HG02642 (cell line): Measurements from ENCODE around the gene BTBD18.
"Not testable (repeated sequence)": the region's sequence is repeated elsewhere in the genome, so short reads cannot be mapped to it uniquely, and the experiment has no call there.

Experiments
- ATAC-seq: cut with Tn5 transposase; IDR thresholded peaks from one replicate; pipeline ENCODE4 v1.9.1; 2021; ENCODE audit warnings: mild to moderate bottlenecking; ENCODE audit not compliant: unreplicated experiment, poor library complexity

The BTBD18 gene

GRCh38 chr11:57735619-57736298 is 15.9 kb downstream of the BTBD18 start:
- no peak for ATAC-seq

- no peak for ATAC-seq
Measured at GRCh38 chr11:57732661-57733060, 19.0 kb downstream of the BTBD18 start.

DNA sequence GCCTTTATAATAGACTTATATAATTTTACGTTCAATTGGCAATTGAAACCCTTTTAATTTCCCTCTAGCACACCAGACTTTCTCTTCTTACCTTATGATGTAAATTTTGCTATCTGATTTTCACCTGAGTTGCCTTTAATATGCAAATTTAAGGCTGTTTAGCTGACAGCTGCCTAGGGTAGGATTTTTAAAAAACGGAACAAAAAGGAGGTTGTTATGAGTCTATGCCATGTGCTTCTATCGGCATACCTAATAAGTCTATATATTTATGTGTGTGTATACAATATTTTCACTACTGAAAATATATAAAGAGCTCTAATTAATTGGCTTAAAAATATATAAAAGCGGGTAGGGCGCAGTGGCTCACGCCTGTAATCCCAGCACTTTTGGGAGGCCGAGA is 22.1 kb downstream of the BTBD18 start:
- no peak for ATAC-seq

DNA sequence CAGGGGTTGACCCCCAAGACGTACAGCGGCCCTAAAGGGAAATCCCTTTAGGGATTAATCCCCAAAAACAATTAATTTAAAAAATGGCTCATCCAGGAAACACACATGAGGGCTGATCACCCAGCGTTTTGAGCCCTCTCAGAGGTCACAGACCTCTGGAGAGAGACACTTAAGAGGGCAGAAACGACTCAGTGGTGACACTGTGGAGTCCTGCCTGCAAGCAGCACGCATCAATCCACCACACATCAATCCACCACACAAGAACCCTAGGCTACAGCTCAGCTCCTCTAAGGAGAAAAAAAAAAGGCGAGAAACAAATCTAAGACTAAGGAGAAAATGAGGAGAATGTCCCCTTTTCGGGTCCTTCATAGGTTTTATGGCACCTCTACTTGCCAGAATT is 22.8 kb downstream of the BTBD18 start:
- no peak for ATAC-seq

- ATAC-seq = no peak
Measured at GRCh38 chr11:57727185-57727584, 24.4 kb downstream of the BTBD18 start.

DNA sequence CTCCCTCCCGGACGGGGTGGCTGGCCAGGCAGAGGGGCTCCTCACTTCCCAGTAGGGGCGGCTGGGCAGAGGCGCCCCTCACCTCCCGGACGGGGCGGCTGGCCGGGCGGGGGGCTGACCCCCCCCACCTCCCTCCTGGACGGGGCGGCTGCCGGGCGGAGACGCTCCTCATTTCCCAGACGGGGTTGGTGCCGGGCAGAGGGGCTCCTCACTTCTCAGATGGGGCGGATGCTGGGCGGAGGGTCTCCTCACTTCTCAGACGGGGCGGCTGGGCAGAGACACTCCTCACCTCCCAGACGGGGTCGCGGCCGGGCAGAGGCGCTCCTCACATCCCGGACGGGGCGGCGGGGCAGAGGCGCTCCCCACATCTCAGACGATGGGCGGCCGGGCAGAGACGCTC is 34.9 kb downstream of the BTBD18 start:
- ATAC-seq = not testable (repeated sequence)

GRCh38 chr11:57713835-57714234 is 37.8 kb downstream of the BTBD18 start:
- no peak for ATAC-seq

- ATAC-seq = peak; percentile 95
Measured at GRCh38 chr11:57712256-57713150, 39.1 kb downstream of the BTBD18 start, which contains the start of gene TMX2. Gene TMX2 (plus strand): TSS chr11:57712593. CDS start chr11:57712619, 26 bp downstream.

GRCh38 chr11:57711414-57712255 is 40.0 kb downstream of the BTBD18 start, which contains the start of gene MED19:
Gene MED19 (minus strand): TSS chr11:57712215. CDS start chr11:57712179, 36 bp downstream.
- ATAC-seq = peak; percentile 53

DNA sequence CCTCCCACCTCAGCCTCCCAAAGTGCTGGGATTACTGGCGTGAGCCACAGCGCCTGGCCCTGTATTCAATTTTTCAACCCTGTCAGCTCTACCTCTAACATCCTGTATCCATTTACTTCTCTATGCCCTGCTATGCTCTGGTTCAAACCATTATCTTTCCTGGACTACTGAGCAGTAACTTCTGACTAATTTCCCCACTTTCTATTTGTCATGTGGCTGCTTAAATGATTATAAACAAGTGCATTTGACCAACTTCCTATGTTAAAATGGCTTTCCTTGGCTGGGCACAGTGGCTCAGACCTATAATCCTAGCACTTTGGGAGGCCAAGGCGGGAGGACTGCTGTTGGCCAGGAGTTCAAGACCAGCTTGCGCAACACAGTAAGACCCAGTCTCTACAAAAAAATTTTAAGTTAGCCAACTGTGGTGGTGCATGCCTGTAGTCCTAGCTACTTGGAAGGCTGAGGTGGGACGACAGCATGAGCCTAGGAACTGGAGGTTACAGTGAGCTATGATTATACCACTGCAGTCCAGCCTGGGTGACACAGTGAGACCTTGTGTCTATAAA is 41.7 kb downstream of the BTBD18 start:
- ATAC-seq = no peak

GRCh38 chr11:57705432-57705831 is 46.2 kb downstream of the BTBD18 start:
- ATAC-seq = not testable (repeated sequence)

GRCh38 chr11:57704932-57705331 is 46.7 kb downstream of the BTBD18 start:
- no peak for ATAC-seq

- ATAC-seq = no peak
Measured at GRCh38 chr11:57703341-57703740, 48.3 kb downstream of the BTBD18 start.

GRCh38 chr11:57700425-57700824 is 51.2 kb downstream of the BTBD18 start:
- ATAC-seq = no peak

- no peak for ATAC-seq
Measured at GRCh38 chr11:57699813-57700212, 51.8 kb downstream of the BTBD18 start.

DNA sequence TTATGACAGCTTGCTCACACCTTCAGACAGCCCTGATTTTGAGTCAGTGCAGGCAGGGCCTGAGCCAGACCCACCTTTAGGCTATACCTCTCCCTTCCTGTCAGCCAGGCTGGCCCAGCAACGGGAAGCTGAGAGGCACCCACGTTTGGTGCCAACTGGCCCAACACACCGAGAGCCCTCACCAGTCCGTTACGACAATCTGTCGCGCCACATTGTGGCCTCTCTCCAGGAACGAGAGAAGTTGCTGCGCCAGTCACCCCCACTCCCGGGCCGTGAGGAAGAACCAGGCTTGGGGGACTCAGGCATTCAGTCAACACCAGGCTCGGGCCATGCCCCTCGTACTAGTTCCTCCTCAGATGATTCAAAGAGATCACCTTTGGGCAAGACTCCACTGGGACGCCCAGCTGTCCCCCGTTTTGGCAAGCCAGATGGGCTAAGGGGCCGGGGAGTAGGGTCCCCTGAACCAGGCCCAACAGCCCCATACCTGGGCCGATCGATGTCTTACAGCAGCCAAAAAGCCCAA is 52.7 kb downstream of the BTBD18 start:
- no peak for ATAC-seq
